HepG2 (cell line): ENCODE measurements around the gene L3MBTL1. TPM values are rescaled to one million over a fixed set of nuclear protein-coding genes. Genes with fewer than 3 reads are reported as not detected.

ENCODE experiments used
- ATAC-seq: fragments of 200-7000 bp; cut with Tn5 transposase; 3 replicates; pipeline ENCODE4 v1.9.1; 2020; ENCODE audit warnings: mild to moderate bottlenecking, moderate library complexity
- BruUV-seq: library from RNA; stranded (reverse); fragments of 400-500 nt; replicated peaks from 2 replicates; lab custom pipeline; 2021; lab: Mats Ljungman, UMichigan
- CTCF ChIA-PET: fragments of 300-600 bp; formaldehyde crosslinking; extraction: SDS; loops from one replicate; lab custom pipeline; 2021; ENCODE audit warnings: low total read pairs, inconsistent platforms, low intra/inter-chr PET ratio; lab: Yijun Ruan, JAX
- POLR2A ChIA-PET: fragments of 350-600 bp; sonication (Branson Sonifier 250); formaldehyde crosslinking; loops from one replicate; lab custom pipeline; 2020; ENCODE audit warnings: antibody characterized with exemption, inconsistent platforms; lab: Yijun Ruan, JAX
- DNase-seq: peaks from one replicate; pipeline ENCODE4 v3.0.0-alpha.2; 2015; ENCODE audit warnings: low spot score
- FAIRE-seq: peaks from 3 replicates; lab custom pipeline; 2011; peaks lifted over from hg19 to GRCh38; lab: Jason Lieb, UNC
- H2AFZ ChIP-seq: one replicate; pipeline ENCODE4 v1.6.1; 2011; ENCODE audit warnings: low read length, inconsistent platforms
- H3K27ac ChIP-seq: fragments of 300-600 bp; 3 replicates; pipeline ENCODE4 v1.8.0; 2011; ENCODE audit warnings: mixed run types, mild to moderate bottlenecking, mixed read lengths, low read length, inconsistent platforms; ENCODE audit not compliant: insufficient read depth; ENCODE audit errors: extremely low read length
- H3K27me3 ChIP-seq, 2 experiments: fragments of 200-600 bp in 1 of 2; 2 replicates in 1 of 2; 3 replicates in 1 of 2; pipeline versions ENCODE4 v1.6.0 to v1.8.0; 2011; ENCODE audit warnings: low read length in 2 of 2, mild to moderate bottlenecking in 2 of 2, moderate library complexity in 2 of 2, inconsistent platforms in 1 of 2; ENCODE audit not compliant: insufficient read depth in 2 of 2, control insufficient read depth in 1 of 2
- H3K36me3 ChIP-seq, 2 experiments: fragments of 200-600 bp in 1 of 2; replicated peaks in 1 of 2; 2 replicates in 1 of 2; 3 replicates in 1 of 2; pipeline versions ENCODE4 v1.5.1 to v1.8.0; 2011; ENCODE audit warnings: low read length in 2 of 2, inconsistent platforms in 1 of 2; ENCODE audit not compliant: insufficient read depth in 2 of 2, control insufficient read depth in 1 of 2
- H3K4me1 ChIP-seq: 2 replicates; pipeline ENCODE4 v1.5.1; 2012; ENCODE audit warnings: low read length, inconsistent platforms; ENCODE audit not compliant: insufficient read depth
- H3K4me2 ChIP-seq: 2 replicates; pipeline ENCODE4 v1.6.0; 2011; ENCODE audit warnings: low read depth, low read length, inconsistent platforms
- H3K4me3 ChIP-seq, 3 experiments: fragments of 200-600 bp in 1 of 3; sonication (generic), shearing (Covaris generic) in 1 of 3; replicated peaks in 1 of 3; 2 replicates each; pipeline ENCODE4 v1.5.1; 2011 to 2016; ENCODE audit warnings: low read length in 3 of 3, inconsistent platforms in 2 of 3, low read depth in 2 of 3, mild to moderate bottlenecking in 2 of 3, control low read depth in 1 of 3, mixed read lengths in 1 of 3; ENCODE audit not compliant: insufficient read depth in 1 of 3
- H3K79me2 ChIP-seq: one replicate; pipeline ENCODE4 v1.6.1; 2011; ENCODE audit warnings: low read length, inconsistent platforms; ENCODE audit not compliant: insufficient read depth
- H3K9ac ChIP-seq: 2 replicates; pipeline ENCODE4 v1.6.0; 2011; ENCODE audit warnings: mild to moderate bottlenecking, low read depth, low read length, inconsistent platforms; ENCODE audit not compliant: insufficient read depth
- H3K9me3 ChIP-seq: 2 replicates; pipeline ENCODE4 v1.5.1; 2012; ENCODE audit warnings: mild to moderate bottlenecking, low read length
- H4K20me1 ChIP-seq: 2 replicates; pipeline ENCODE4 v1.6.0; 2011; ENCODE audit warnings: inconsistent platforms, mild to moderate bottlenecking, low read length, moderate library complexity; ENCODE audit not compliant: insufficient read depth
- MAFK ChIP-seq, 2 experiments: IDR thresholded peaks in 1 of 2; conservative IDR thresholded peaks in 1 of 2; 2 replicates each; pipeline ENCODE4 v1.6.1; 2011; ENCODE audit warnings: improper control_type of control experiment in 2 of 2, low read length in 2 of 2
- NCOA5 ChIP-seq: sonication (generic); formaldehyde crosslinking; IDR thresholded peaks from 2 replicates; pipeline ENCODE4 v1.4.0; 2020; ENCODE audit warnings: missing genetic modification reagents
- RBM22 ChIP-seq: fragments of 200-400 bp; formaldehyde crosslinking; optimal IDR thresholded peaks from 2 replicates; pipeline ENCODE3; 2017; ENCODE audit warnings: mild to moderate bottlenecking, low read length, moderate library complexity
- SETDB1 ChIP-seq: sonication (generic); formaldehyde crosslinking; IDR thresholded peaks from 2 replicates; pipeline ENCODE4 v1.5.1; 2020; ENCODE audit warnings: missing genetic modification reagents, mild to moderate bottlenecking, borderline replicate concordance
- WGBS: methylation state at CpG from one replicate; pipeline ENCODE4 v1.1.6; 2017; ENCODE audit warnings: low lambda C conversion rate; 5-methylcytosine and 5-hydroxymethylcytosine counted together
- in situ Hi-C: cut with HindIII; loops from 2 replicates; pipeline ENCODE4 v1.10.0; 2017; ENCODE audit warnings: low pct_unique_long_range_greater_than_20kb; ENCODE audit not compliant: extremely low pct_ligation_motif_present
- intact Hi-C: fragments of 100-400 bp; cut with micrococcal nuclease; formaldehyde crosslinking; loops from one replicate; pipeline ENCODE4 v1.10.0; 2022; ENCODE audit not compliant: unreplicated experiment
- polyA plus RNA-seq, 8 experiments: library from polyadenylated mRNA; depleted of rRNA in 3 of 8; stranded (reverse) in 7 of 8; unstranded in 1 of 8; fragments of >200 nt; fragmentation: Illumina TruSeq in 4 of 8; extraction: Trizol in 4 of 8; gene quantifications; 2 replicates each; pipeline versions ENCODE4 v1.2.1 to v1.2.3, GENCODE V29; 2011 to 2016; ENCODE audit warnings: low read depth in 4 of 8, missing spikeins in 1 of 8, mixed read lengths in 1 of 8; ENCODE audit not compliant: insufficient read depth in 1 of 8
- total RNA-seq, 5 experiments: library from RNA; depleted of rRNA; stranded (reverse); fragments of >200 nt; fragmentation: Illumina TruSeq; extraction: Trizol; gene quantifications; 2 replicates each; pipeline ENCODE4 v1.2.3, GENCODE V29; 2016; ENCODE audit warnings: low read depth in 1 of 5
- TF ChIP-seq, protein P1 (sequence below): IDR thresholded peaks from 2 replicates; pipeline ENCODE4 v1.4.0; 2020; ENCODE audit warnings: mild to moderate bottlenecking, missing genetic modification reagents

The L3MBTL1 gene
- total and polyA plus RNA-seq, 2 of the 13 experiments (the other 11 are each of a cell fraction or from before 2014, with no cell fraction given) = 9.0 to 17.8 TPM

DNA sequence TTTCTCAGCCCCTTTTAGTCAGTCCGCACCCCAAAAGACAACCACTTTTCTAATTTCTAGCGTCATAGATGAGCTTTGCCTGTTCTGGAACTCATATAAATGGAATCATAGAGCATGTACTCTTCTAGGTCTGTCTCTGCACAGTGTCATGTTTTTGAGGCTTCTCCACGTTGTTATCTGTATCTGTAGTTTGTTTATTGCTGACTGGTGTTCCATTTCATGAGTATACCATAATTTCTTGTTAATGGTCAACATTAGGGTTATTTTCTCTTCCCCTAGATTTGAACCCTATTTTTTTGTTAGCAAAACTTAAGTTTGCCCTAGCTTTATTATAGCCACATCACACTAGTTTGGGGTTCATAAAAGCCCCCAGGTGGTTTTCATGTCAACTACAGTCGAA is 35.2 kb downstream of the L3MBTL1 start:
- intact Hi-C loops = no loop called here
- BruUV-seq = no TSS peak
- H3K4me3 ChIP-seq = no peak overlapping the region
- no peak overlapping the region for H2AFZ ChIP-seq
- ChIA-PET POLR2A (interaction anchor here (1.9 to 12.5 kb wide), 2 partner anchors 15 to 48 kb away, joined by 5 to 224 read pairs; partner anchors contain the start of genes IFT52 and SGK2), CTCF (no interaction called here)
- peaks cover 0 to 3% of the 10 kb centered on the region in 2 experiments; a peak in 3 of 5 replicates for H3K36me3 ChIP-seq
- TF ChIP-seq RBM22 = no peak
- peak; percentile 42 to 57; a peak in 3 of 4 replicates for TF ChIP-seq MAFK (conservative IDR thresholded peaks at IDR 0.05 in 1 of 2, IDR thresholded peaks at IDR 0.05 in 1 of 2; ENCODE audit: low read length in 2 of 2)
- TF ChIP-seq SETDB1 (CRISPR knock-in tag) = no peak
- no peak overlapping the region for H3K27ac ChIP-seq
- no peaks in the 10 kb centered on the region for H4K20me1 ChIP-seq
- peaks cover 36% of the 10 kb centered on the region for H3K4me1 ChIP-seq
- ATAC-seq (no peak), DNase-seq (no peak), FAIRE-seq (no peak)
- H3K27me3 ChIP-seq = no peaks in the 10 kb centered on the region
- no peak overlapping the region for H3K4me2 ChIP-seq
- peaks cover 6% of the 10 kb centered on the region for H3K9me3 ChIP-seq
- in situ Hi-C loops = no loop called here
- no peak overlapping the region for H3K9ac ChIP-seq
- 68% methylated on average over 4 of the region's 4 CpGs for WGBS
- no peaks in the 10 kb centered on the region for H3K79me2 ChIP-seq

DNA sequence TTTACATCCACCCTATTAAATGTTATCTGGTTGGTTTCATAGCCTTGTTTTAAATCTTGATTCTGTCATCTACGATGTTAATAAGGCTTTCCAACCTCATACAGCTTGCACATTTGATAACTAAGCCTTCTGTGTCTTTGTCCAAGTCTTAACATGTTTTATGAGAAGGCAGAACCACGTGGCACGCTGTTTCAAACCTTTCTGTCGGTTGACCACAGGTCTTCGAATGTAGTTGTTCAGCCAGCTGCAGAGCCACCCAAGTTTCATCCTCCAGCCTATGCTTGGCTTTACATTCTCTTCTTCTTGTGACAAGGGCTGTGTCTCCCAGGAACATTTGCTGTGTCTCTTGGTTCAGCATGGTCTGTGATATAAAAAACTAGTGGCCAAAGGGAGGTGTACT is 35.6 kb downstream of the L3MBTL1 start:
- no peak overlapping the region for H2AFZ ChIP-seq
- CTCF ChIA-PET = no interaction called here
- H3K4me2 ChIP-seq = no peak overlapping the region
- H3K79me2 ChIP-seq = no peaks in the 10 kb centered on the region
- 90% methylated on average over 5 of the region's 5 CpGs for WGBS
- POLR2A ChIA-PET = interaction anchor here (12.5 kb wide), 1 partner anchor 14 kb away, joined by 224 read pairs; the partner anchor contains the start of gene SGK2
- H3K27me3 ChIP-seq = no peaks in the 10 kb centered on the region
- peaks cover 0 to 3% of the 10 kb centered on the region in 2 experiments; a peak in 3 of 5 replicates for H3K36me3 ChIP-seq
- DNase-seq (no peak), ATAC-seq (no peak), FAIRE-seq (no peak)
- no peak overlapping the region for H3K9ac ChIP-seq
- BruUV-seq = no TSS peak
- TF ChIP-seq NCOA5 = 0 out of 2 replicates have a peak, but pooled peaks have one; percentile 17
- TF ChIP-seq, protein P1, sequence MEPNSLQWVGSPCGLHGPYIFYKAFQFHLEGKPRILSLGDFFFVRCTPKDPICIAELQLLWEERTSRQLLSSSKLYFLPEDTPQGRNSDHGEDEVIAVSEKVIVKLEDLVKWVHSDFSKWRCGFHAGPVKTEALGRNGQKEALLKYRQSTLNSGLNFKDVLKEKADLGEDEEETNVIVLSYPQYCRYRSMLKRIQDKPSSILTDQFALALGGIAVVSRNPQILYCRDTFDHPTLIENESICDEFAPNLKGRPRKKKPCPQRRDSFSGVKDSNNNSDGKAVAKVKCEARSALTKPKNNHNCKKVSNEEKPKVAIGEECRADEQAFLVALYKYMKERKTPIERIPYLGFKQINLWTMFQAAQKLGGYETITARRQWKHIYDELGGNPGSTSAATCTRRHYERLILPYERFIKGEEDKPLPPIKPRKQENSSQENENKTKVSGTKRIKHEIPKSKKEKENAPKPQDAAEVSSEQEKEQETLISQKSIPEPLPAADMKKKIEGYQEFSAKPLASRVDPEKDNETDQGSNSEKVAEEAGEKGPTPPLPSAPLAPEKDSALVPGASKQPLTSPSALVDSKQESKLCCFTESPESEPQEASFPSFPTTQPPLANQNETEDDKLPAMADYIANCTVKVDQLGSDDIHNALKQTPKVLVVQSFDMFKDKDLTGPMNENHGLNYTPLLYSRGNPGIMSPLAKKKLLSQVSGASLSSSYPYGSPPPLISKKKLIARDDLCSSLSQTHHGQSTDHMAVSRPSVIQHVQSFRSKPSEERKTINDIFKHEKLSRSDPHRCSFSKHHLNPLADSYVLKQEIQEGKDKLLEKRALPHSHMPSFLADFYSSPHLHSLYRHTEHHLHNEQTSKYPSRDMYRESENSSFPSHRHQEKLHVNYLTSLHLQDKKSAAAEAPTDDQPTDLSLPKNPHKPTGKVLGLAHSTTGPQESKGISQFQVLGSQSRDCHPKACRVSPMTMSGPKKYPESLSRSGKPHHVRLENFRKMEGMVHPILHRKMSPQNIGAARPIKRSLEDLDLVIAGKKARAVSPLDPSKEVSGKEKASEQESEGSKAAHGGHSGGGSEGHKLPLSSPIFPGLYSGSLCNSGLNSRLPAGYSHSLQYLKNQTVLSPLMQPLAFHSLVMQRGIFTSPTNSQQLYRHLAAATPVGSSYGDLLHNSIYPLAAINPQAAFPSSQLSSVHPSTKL (CRISPR knock-in tag) = no peak
- peaks cover 6% of the 10 kb centered on the region for H3K9me3 ChIP-seq
- in situ Hi-C loops = no loop called here
- H3K4me3 ChIP-seq = no peak overlapping the region
- no peak overlapping the region for H3K27ac ChIP-seq
- intact Hi-C loops = no loop called here
- peaks cover 41% of the 10 kb centered on the region for H3K4me1 ChIP-seq
- H4K20me1 ChIP-seq = no peaks in the 10 kb centered on the region
